CD4-positive, alpha-beta memory T cell (primary cell): ENCODE results near the gene TM9SF3. TPM values are rescaled to one million over a fixed set of nuclear protein-coding genes. Genes with fewer than 3 reads are reported as not detected.

ENCODE experiments used
- CTCF ChIA-PET: fragments of 350-600 bp; sonication (Branson Sonifier 250); formaldehyde crosslinking; loops from one replicate; lab custom pipeline; 2021; ENCODE audit warnings: inconsistent platforms; ENCODE audit not compliant: partially characterized antibody; lab: Charles Lee
- POLR2A ChIA-PET: fragments of 350-600 bp; sonication (Branson Sonifier 250); formaldehyde crosslinking; loops from one replicate; lab custom pipeline; 2021; ENCODE audit not compliant: partially characterized antibody; lab: Charles Lee
- DNase-seq, 5 donors: peaks; one replicate each; pipeline versions ENCODE4 v3.0.0 to v3.0.0-alpha.2; 2020 to 2022; ENCODE audit warnings: mixed read lengths in 1 of 5
- H3K27ac ChIP-seq: one replicate; pipeline ENCODE4 v1.7.0; 2013; ENCODE audit warnings: low read depth, low read length
- H3K27me3 ChIP-seq: 2 replicates; pipeline ENCODE4 v1.7.0; 2013; ENCODE audit warnings: mild to moderate bottlenecking, low read length, moderate library complexity; ENCODE audit not compliant: insufficient read depth
- H3K36me3 ChIP-seq: 2 replicates; pipeline ENCODE4 v1.7.0; 2013; ENCODE audit warnings: mild to moderate bottlenecking, low read length, moderate library complexity; ENCODE audit not compliant: insufficient read depth
- H3K4me1 ChIP-seq: 2 replicates; pipeline ENCODE4 v1.7.0; 2013; ENCODE audit warnings: mild to moderate bottlenecking, low read length, moderate library complexity; ENCODE audit not compliant: insufficient read depth
- H3K4me3 ChIP-seq, 2 donors: one replicate each; pipeline ENCODE4 v1.7.0; 2013; ENCODE audit warnings: low read length in 2 of 2, mild to moderate bottlenecking in 1 of 2
- H3K9me3 ChIP-seq, 2 donors: one replicate each; pipeline ENCODE4 v1.7.0; 2013; ENCODE audit warnings: low read length in 2 of 2, control low read depth in 1 of 2; ENCODE audit not compliant: control insufficient read depth in 1 of 2
- H3K27ac Mint-ChIP-seq, 7 donors: one replicate each; pipeline ENCODE4 v1.8.0; 2020 to 2021; ENCODE audit warnings: mixed read lengths in 7 of 7, mild to moderate bottlenecking in 6 of 7, inconsistent platforms in 3 of 7, moderate library complexity in 3 of 7
- H3K27me3 Mint-ChIP-seq, 2 donors: one replicate each; pipeline ENCODE4 v1.8.0; 2020 to 2021; ENCODE audit warnings: mixed read lengths in 2 of 2
- H3K36me3 Mint-ChIP-seq, 2 donors: one replicate each; pipeline ENCODE4 v1.8.0; 2020 to 2021; ENCODE audit warnings: mixed read lengths in 2 of 2, inconsistent platforms in 1 of 2, mild to moderate bottlenecking in 1 of 2
- H3K4me1 Mint-ChIP-seq, 4 donors: one replicate each; pipeline ENCODE4 v1.8.0; 2020 to 2021; ENCODE audit warnings: mixed read lengths in 4 of 4, mild to moderate bottlenecking in 1 of 4
- H3K4me3 Mint-ChIP-seq, 8 donors: one replicate each; pipeline ENCODE4 v1.8.0; 2020 to 2021; ENCODE audit warnings: mixed read lengths in 8 of 8, mild to moderate bottlenecking in 7 of 8, moderate library complexity in 6 of 8, inconsistent platforms in 3 of 8
- H3K9me3 Mint-ChIP-seq, 8 donors: one replicate each; pipeline ENCODE4 v1.8.0; 2020 to 2021; ENCODE audit warnings: mixed read lengths in 8 of 8, mild to moderate bottlenecking in 5 of 8, inconsistent platforms in 3 of 8, moderate library complexity in 1 of 8
- intact Hi-C: fragments of 100-400 bp; cut with micrococcal nuclease; formaldehyde crosslinking; loops from one replicate; pipeline ENCODE4 v1.15.1; 2023
- polyA plus RNA-seq, 2 donors: library from polyadenylated mRNA; unstranded; fragments of 300-500 nt; fragmentation: Illumina TruSeq; gene quantifications; one replicate each; pipeline ENCODE4 v1.2.3, GENCODE V29; 2021
- total RNA-seq, 2 experiments: library from RNA; stranded (reverse); gene quantifications; one replicate each; pipeline ENCODE4 v1.2.3, GENCODE V29; 2021

The TM9SF3 gene
- total and polyA plus RNA-seq, 4 experiments from 2014 or later = 74.7 to 125 (median 109) TPM

DNA sequence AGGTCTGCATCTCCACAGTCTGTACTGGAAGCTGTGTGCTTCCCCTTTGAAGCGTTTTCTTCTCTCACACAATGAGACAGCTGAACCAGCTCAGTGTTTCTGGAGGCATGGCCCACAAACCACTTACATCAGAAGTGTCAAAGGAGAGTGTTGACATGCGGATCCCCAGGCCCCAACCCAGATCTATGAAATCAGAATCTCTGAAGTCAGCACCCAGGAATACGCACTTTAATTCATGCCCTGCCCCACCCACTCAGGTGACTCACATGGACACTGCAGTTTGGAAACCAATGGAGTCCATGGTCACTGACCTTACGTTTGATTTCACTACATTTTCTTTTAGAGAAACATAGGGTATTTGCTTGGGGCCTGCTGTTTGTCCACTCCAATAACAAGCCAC, 92.1 kb downstream of the TM9SF3 start:
- H3K36me3 Mint-ChIP-seq = no peaks in the 10 kb centered on the region
- CTCF ChIA-PET = no interaction called here

DNA sequence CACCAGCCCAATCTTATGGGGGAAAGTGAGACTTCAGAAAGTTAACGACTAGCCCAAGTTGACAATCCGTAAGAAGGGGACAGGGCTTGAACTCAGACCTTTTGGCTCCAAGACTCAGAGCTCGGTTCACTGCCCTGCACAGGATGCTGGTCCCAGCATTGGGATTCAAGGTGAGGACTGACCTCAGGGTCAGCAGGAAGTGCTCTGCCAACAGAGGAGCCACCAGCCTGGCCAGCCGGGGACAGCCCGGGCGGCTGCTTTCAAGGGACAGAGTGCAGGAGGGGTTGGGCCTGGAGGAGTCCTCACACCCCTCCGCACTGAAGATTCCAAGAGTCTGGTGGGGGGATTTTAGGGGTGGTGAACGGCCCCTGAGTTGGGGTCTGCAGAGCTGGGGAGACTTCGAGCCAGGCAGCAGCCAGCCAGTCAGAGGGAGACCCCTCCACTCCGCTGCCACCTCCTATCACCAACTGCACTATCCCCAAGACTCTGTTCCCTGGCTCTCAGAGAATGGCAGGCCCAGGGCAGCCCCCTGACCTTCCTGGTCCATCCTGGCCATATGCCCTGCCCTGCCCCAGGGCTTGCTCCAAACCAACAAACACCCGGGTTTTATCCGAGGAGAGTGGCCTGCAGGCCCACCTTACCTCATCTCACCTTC, 92.8 kb downstream of the TM9SF3 start:
- no peaks in the 10 kb centered on the region for H3K27me3 ChIP-seq
- H3K36me3 Mint-ChIP-seq = no peaks in the 10 kb centered on the region
- intact Hi-C loops = no loop called here
- no peak for DNase-seq
- H3K27me3 Mint-ChIP-seq = peaks cover 16 to 17% of the 10 kb centered on the region in 2 donors
- H3K9me3 ChIP-seq = no peaks in the 10 kb centered on the region
- H3K4me3 Mint-ChIP-seq = no peak overlapping the region
- no peaks in the 10 kb centered on the region for H3K36me3 ChIP-seq
- CTCF ChIA-PET = no interaction called here
- POLR2A ChIA-PET = no interaction called here
- H3K4me1 ChIP-seq = no peaks in the 10 kb centered on the region
- no peak overlapping the region for H3K27ac ChIP-seq
- no peak overlapping the region for H3K27ac Mint-ChIP-seq
- H3K9me3 Mint-ChIP-seq = peaks cover 0 to 2% (median 0%) of the 10 kb centered on the region in 8 donors
- no peak overlapping the region for H3K4me3 ChIP-seq
- no peaks in the 10 kb centered on the region for H3K4me1 Mint-ChIP-seq

More for the DNA sequence above, 92.1 kb downstream of the TM9SF3 start:
- Histone ChIP-seq H3K27ac (no peak overlapping the region), H3K4me1 (no peaks in the 10 kb centered on the region), H3K27me3 (no peaks in the 10 kb centered on the region), H3K4me3 (no peak overlapping the region), H3K9me3 (no peaks in the 10 kb centered on the region), H3K36me3 (no peaks in the 10 kb centered on the region)
- POLR2A ChIA-PET = no interaction called here
- DNase-seq = no peak
- no peaks in the 10 kb centered on the region for H3K4me1 Mint-ChIP-seq
- peaks cover 16 to 18% of the 10 kb centered on the region in 2 donors for H3K27me3 Mint-ChIP-seq
- intact Hi-C loops = no loop called here
- peaks cover 0 to 2% (median 0%) of the 10 kb centered on the region in 8 donors for H3K9me3 Mint-ChIP-seq
- no peak overlapping the region for H3K4me3 Mint-ChIP-seq
- no peak overlapping the region for H3K27ac Mint-ChIP-seq

DNA sequence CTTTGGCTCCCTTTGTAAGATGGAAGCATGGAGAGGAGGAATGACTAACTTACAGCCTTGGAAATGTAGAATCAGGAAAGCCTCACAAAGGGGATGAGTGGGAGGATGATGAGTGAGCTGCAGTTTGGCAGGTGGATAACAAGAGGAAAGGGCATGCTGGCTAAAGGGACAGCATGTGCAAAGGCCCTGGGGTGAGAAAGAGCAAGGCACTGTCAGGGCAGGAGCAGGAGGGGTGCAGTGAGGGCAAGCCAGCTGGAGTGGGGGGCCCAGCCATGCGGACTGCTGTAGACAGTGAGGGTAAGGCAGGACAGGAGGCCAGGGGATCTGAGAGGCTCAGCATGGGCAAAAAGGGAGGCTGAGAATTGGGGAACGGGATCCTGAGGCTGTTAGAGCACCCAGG, 93.6 kb downstream of the TM9SF3 start:
- Mint-ChIP-seq H3K27ac (no peak overlapping the region), H3K36me3 (no peaks in the 10 kb centered on the region), H3K9me3 (no peaks in the 10 kb centered on the region), H3K4me1 (no peaks in the 10 kb centered on the region), H3K4me3 (no peak overlapping the region), H3K27me3 (peaks cover 13 to 14% of the 10 kb centered on the region in 2 donors)
- H3K4me1 ChIP-seq = no peaks in the 10 kb centered on the region
- H3K4me3 ChIP-seq = no peak overlapping the region
- POLR2A ChIA-PET = no interaction called here
- H3K9me3 ChIP-seq = no peaks in the 10 kb centered on the region
- no peaks in the 10 kb centered on the region for H3K36me3 ChIP-seq
- H3K27me3 ChIP-seq = no peaks in the 10 kb centered on the region
- CTCF ChIA-PET = no interaction called here
- no peak overlapping the region for H3K27ac ChIP-seq
- DNase-seq = no peak
- intact Hi-C loops = no loop called here

GRCh38 chr10:96491303-96491702, 95.5 kb downstream of the TM9SF3 start:
- Mint-ChIP-seq H3K36me3 (no peaks in the 10 kb centered on the region), H3K9me3 (no peaks in the 10 kb centered on the region), H3K4me1 (no peaks in the 10 kb centered on the region), H3K27ac (no peak overlapping the region), H3K27me3 (peaks cover 9 to 16% of the 10 kb centered on the region in 2 donors), H3K4me3 (no peak overlapping the region)
- Histone ChIP-seq H3K27me3 (no peaks in the 10 kb centered on the region), H3K36me3 (no peaks in the 10 kb centered on the region), H3K9me3 (no peaks in the 10 kb centered on the region), H3K4me3 (no peak overlapping the region), H3K27ac (no peak overlapping the region), H3K4me1 (no peaks in the 10 kb centered on the region)
- intact Hi-C loops = no loop called here
- ChIA-PET CTCF (interaction anchor here (0.7 to 1.4 kb wide), 6 partner anchors 22 to 534 kb away, joined by 3 to 4 read pairs (median 3); partner anchors contain the start of gene TLL2), POLR2A (no interaction called here)
- no peak for DNase-seq

- Mint-ChIP-seq H3K36me3 (no peaks in the 10 kb centered on the region), H3K4me3 (no peak overlapping the region), H3K27ac (no peak overlapping the region), H3K4me1 (no peaks in the 10 kb centered on the region), H3K27me3 (peaks cover 16 to 17% of the 10 kb centered on the region in 2 donors), H3K9me3 (no peaks in the 10 kb centered on the region)
- Histone ChIP-seq H3K36me3 (no peaks in the 10 kb centered on the region), H3K27ac (no peak overlapping the region), H3K4me3 (no peak overlapping the region), H3K4me1 (no peaks in the 10 kb centered on the region), H3K9me3 (no peaks in the 10 kb centered on the region), H3K27me3 (no peaks in the 10 kb centered on the region)
- no peak for DNase-seq
- intact Hi-C loops = no loop called here
- ChIA-PET POLR2A (no interaction called here), CTCF (no interaction called here)
Observed at GRCh38 chr10:96488161-96488935, 98.5 kb downstream of the TM9SF3 start.

- Mint-ChIP-seq H3K4me3 (no peak overlapping the region), H3K9me3 (no peaks in the 10 kb centered on the region), H3K4me1 (no peaks in the 10 kb centered on the region), H3K27me3 (peaks cover 21 to 29% of the 10 kb centered on the region in 2 donors), H3K36me3 (no peaks in the 10 kb centered on the region), H3K27ac (no peak overlapping the region)
- no peaks in the 10 kb centered on the region for H3K4me1 ChIP-seq
- H3K36me3 ChIP-seq = no peaks in the 10 kb centered on the region
- CTCF ChIA-PET = no interaction called here
- H3K4me3 ChIP-seq = no peak overlapping the region
- DNase-seq = no peak
- POLR2A ChIA-PET = no interaction called here
- H3K27ac ChIP-seq = no peak overlapping the region
- intact Hi-C loops = no loop called here
- H3K27me3 ChIP-seq = no peaks in the 10 kb centered on the region
- H3K9me3 ChIP-seq = no peaks in the 10 kb centered on the region
Observed at GRCh38 chr10:96482815-96483588, 103.8 kb downstream of the TM9SF3 start.

DNA sequence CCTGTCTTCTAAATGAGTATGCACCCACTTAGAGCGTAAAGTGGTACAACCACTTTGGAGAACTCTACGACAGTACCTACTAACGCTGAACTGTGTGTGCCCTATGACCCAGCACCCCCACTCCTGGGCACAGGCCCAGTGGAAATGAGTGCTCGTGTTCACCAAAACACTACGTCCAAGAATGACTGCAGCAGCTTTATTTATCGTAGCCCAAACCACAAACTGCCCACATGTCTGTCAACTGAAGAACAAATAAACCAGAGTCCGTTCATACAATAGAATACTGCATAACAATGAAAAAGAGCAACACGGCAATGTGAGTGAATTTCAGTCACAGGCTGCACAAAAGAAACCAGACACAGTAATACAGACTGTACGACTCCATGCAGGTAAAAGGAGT, 108.5 kb downstream of the TM9SF3 start:
- ChIA-PET POLR2A (no interaction called here), CTCF (interaction anchor here (1.2 kb wide), 1 partner anchor 12 kb away, joined by 3 read pairs; no protein-coding TSS in a partner anchor)
- Histone ChIP-seq H3K27me3 (no peaks in the 10 kb centered on the region), H3K36me3 (no peaks in the 10 kb centered on the region), H3K9me3 (no peaks in the 10 kb centered on the region), H3K4me3 (no peak overlapping the region), H3K4me1 (no peaks in the 10 kb centered on the region), H3K27ac (no peak overlapping the region)
- Mint-ChIP-seq H3K36me3 (no peaks in the 10 kb centered on the region), H3K27me3 (peaks cover 16 to 20% of the 10 kb centered on the region in 2 donors), H3K27ac (no peak overlapping the region), H3K4me3 (no peak overlapping the region), H3K4me1 (no peaks in the 10 kb centered on the region), H3K9me3 (no peaks in the 10 kb centered on the region)
- DNase-seq = no peak
- intact Hi-C loops = no loop called here
